Measurements from ENCODE around the gene ITPR3. TPM values are rescaled to one million over a fixed set of nuclear protein-coding genes. Genes with fewer than 3 reads are reported as not detected.

The ITPR3 gene
- total and polyA plus RNA-seq, 2 of the 13 experiments (the other 11 are each of a cell fraction or from before 2014, with no cell fraction given), result 3.8 to 21.4 TPM

DNA sequence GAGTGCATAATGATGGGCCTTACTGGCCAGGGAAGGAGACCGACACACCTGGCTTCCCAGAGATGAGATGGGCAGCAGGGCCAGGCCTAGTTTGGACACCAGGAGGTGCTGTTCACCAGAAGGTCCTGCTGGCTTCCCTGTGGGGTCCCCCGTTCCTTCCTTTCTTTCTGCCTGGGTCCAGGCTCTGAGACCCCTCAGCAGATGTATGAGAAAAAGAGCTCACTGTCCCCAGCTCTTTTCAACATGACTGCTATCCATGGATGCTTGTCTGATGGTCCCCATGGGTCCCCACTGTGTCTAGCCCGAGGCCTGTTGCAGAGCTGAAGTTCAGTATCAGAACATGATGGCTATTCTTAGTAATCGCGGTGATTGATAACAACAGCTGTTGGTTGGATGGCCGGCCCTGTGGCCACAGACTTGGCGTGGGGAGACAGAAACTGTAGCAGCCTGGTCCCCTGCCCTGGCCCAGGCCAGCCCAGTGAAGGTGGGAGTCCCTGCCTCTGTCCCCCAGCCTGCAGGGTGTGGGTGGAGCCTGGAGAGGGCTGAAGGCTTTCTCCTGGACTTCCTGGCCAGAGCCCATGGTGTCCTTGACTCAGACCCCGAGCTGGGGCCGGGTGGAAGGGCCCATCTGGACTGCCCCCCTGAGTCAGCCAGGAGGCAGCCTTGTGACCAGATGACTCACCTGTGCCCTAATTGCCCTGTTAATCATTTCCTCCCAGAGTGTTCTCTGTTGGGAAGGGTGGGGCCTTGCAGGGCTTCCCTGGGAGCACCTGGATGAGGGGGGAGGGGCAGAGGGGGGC, 31.2 kb upstream of the ITPR3 start (continued):
- TF ChIP-seq TAF15 (IDR thresholded peaks at IDR 0.05; ENCODE audit: low read depth, low read length, poor library complexity, severe bottlenecking), result no peak
- no peak for TF ChIP-seq SAFB2 (CRISPR knock-in tag; IDR thresholded peaks at IDR 0.05; ENCODE audit: borderline replicate concordance, low read depth)
- no peak for TF ChIP-seq KDM5A (IDR thresholded peaks at IDR 0.05; ENCODE audit: borderline replicate concordance, low read length)
- TF ChIP-seq, protein P1, sequence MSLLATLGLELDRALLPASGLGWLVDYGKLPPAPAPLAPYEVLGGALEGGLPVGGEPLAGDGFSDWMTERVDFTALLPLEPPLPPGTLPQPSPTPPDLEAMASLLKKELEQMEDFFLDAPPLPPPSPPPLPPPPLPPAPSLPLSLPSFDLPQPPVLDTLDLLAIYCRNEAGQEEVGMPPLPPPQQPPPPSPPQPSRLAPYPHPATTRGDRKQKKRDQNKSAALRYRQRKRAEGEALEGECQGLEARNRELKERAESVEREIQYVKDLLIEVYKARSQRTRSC (CRISPR knock-in tag; IDR thresholded peaks at IDR 0.05; ENCODE audit: low read depth), result no peak
- peak; percentile 84; the same call in 1 of the 2 replicates for TF ChIP-seq SRY (CRISPR knock-in tag; IDR thresholded peaks at IDR 0.05)
- no peak for TF ChIP-seq ZNF790 (CRISPR knock-in tag; IDR thresholded peaks at IDR 0.05; ENCODE audit: borderline replicate concordance)
- no peak for TF ChIP-seq MXD4 (CRISPR knock-in tag; IDR thresholded peaks at IDR 0.05)
- 0 out of 2 replicates have a peak, but pooled peaks have one; percentile 16 for TF ChIP-seq BHLHE40 (IDR thresholded peaks at IDR 0.05; ENCODE audit: low read length)
- TF ChIP-seq EHMT2 (IDR thresholded peaks at IDR 0.05; ENCODE audit: borderline replicate concordance, low read depth, low read length), result no peak
- TF ChIP-seq SIN3A (IDR thresholded peaks at IDR 0.05; ENCODE audit: borderline replicate concordance, low read depth, low read length), result peak; percentile 89; the same call in 1 of the 2 replicates
- TF ChIP-seq CTCF (CRISPR knock-in tag; IDR thresholded peaks at IDR 0.05), result peak; percentile 99
- no peak for TF ChIP-seq BCLAF1 (IDR thresholded peaks at IDR 0.05)
- peak; percentile 77 for TF ChIP-seq ZNF724P (CRISPR knock-in tag; IDR thresholded peaks at IDR 0.05; ENCODE audit: borderline replicate concordance)
- TF ChIP-seq ZNF775 (CRISPR knock-in tag; IDR thresholded peaks at IDR 0.05; ENCODE audit: borderline replicate concordance), result no peak
- TF ChIP-seq AGO2 (optimal IDR thresholded peaks at IDR 0.05; ENCODE audit: low read depth, low read length), result no peak
- TF ChIP-seq ZNF44 (CRISPR knock-in tag; IDR thresholded peaks at IDR 0.05), result no peak
- TF ChIP-seq, protein P2, sequence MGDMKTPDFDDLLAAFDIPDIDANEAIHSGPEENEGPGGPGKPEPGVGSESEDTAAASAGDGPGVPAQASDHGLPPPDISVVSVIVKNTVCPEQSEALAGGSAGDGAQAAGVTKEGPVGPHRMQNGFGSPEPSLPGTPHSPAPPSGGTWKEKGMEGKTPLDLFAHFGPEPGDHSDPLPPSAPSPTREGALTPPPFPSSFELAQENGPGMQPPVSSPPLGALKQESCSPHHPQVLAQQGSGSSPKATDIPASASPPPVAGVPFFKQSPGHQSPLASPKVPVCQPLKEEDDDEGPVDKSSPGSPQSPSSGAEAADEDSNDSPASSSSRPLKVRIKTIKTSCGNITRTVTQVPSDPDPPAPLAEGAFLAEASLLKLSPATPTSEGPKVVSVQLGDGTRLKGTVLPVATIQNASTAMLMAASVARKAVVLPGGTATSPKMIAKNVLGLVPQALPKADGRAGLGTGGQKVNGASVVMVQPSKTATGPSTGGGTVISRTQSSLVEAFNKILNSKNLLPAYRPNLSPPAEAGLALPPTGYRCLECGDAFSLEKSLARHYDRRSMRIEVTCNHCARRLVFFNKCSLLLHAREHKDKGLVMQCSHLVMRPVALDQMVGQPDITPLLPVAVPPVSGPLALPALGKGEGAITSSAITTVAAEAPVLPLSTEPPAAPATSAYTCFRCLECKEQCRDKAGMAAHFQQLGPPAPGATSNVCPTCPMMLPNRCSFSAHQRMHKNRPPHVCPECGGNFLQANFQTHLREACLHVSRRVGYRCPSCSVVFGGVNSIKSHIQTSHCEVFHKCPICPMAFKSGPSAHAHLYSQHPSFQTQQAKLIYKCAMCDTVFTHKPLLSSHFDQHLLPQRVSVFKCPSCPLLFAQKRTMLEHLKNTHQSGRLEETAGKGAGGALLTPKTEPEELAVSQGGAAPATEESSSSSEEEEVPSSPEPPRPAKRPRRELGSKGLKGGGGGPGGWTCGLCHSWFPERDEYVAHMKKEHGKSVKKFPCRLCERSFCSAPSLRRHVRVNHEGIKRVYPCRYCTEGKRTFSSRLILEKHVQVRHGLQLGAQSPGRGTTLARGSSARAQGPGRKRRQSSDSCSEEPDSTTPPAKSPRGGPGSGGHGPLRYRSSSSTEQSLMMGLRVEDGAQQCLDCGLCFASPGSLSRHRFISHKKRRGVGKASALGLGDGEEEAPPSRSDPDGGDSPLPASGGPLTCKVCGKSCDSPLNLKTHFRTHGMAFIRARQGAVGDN (CRISPR knock-in tag; IDR thresholded peaks at IDR 0.05), result peak; percentile 72
- no peak; the same call in 1 of the 2 replicates for TF ChIP-seq ZNF773 (CRISPR knock-in tag; IDR thresholded peaks at IDR 0.05; ENCODE audit: borderline replicate concordance)
- TF ChIP-seq ZNF619 (CRISPR knock-in tag; IDR thresholded peaks at IDR 0.05), result peak; percentile 72

Data from HepG2 (cell line).